SH-SY5Y (cell line): ENCODE data around the gene DENND1C.

Experiments
- GATA2 ChIP-seq: IDR thresholded peaks from 2 replicates; pipeline ENCODE4 v1.6.1; 2011; ENCODE audit warnings: mild to moderate bottlenecking, low read depth, low read length
- GATA3 ChIP-seq: IDR thresholded peaks from 2 replicates; pipeline ENCODE4 v1.6.1; 2011; ENCODE audit warnings: low read depth, mild to moderate bottlenecking, low read length, moderate library complexity

- TF ChIP-seq GATA2: no peak
- TF ChIP-seq GATA3: no peak
Measured at GRCh38 chr19:6465006-6465405, 16.6 kb downstream of the DENND1C start.
